NB4 (cell line): Measurements from ENCODE around the gene AUH.

Experiments
- CTCF ChIP-seq: IDR thresholded peaks from one replicate; pipeline ENCODE4 v1.5.1; 2012; ENCODE audit warnings: low read depth, low read length
- MYC ChIP-seq: IDR thresholded peaks from 2 replicates; pipeline ENCODE4 v1.6.1; 2011; ENCODE audit warnings: low read depth, low read length
- POLR2A ChIP-seq: IDR thresholded peaks from 2 replicates; pipeline ENCODE4 v1.6.1; 2011; ENCODE audit warnings: mild to moderate bottlenecking; ENCODE audit not compliant: insufficient read length; ENCODE audit errors: extremely low read depth
- TF ChIP-seq, protein P1 (sequence below): IDR thresholded peaks from 2 replicates; pipeline ENCODE4 v1.6.1; 2011; ENCODE audit warnings: low read depth, low read length

GRCh38 chr9:91291866-91292265 lies 69.9 kb downstream of the AUH start:
- TF ChIP-seq POLR2A (no peak), CTCF (no peak), MYC (no peak)
- TF ChIP-seq, protein P1, sequence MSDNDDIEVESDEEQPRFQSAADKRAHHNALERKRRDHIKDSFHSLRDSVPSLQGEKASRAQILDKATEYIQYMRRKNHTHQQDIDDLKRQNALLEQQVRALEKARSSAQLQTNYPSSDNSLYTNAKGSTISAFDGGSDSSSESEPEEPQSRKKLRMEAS: no peak
